Smooth muscle cell (in vitro differentiated cells): ENCODE data around the gene NEIL1. TPM values are rescaled to one million over a fixed set of nuclear protein-coding genes. Genes with fewer than 3 reads are reported as not detected.
A peak's percentile ranks its signal among the peaks of the same experiment; 100 is the strongest.
"Not testable (repeated sequence)": the region's sequence is repeated elsewhere in the genome, so short reads cannot be mapped to it uniquely, and the experiment has no call there.

Experiments
- DNase-seq: peaks from one replicate; lab custom pipeline; 2025; ENCODE audit not compliant: unreplicated experiment; lab: John Stamatoyannopoulos, UW
- H2AFZ ChIP-seq: fragments of 200-600 bp; sonication (generic); 2 replicates; pipeline ENCODE4 v1.6.0; 2016; ENCODE audit warnings: antibody characterized with exemption, low read depth, mild to moderate bottlenecking
- H3F3A ChIP-seq: fragments of 200-600 bp; sonication (generic); 2 replicates; pipeline ENCODE4 v1.6.0; 2017; ENCODE audit warnings: antibody characterized with exemption, low read depth
- H3K27ac ChIP-seq: fragments of 200-600 bp; sonication (generic); 2 replicates; pipeline ENCODE4 v1.5.1; 2016; ENCODE audit warnings: low read depth, mild to moderate bottlenecking
- H3K27me3 ChIP-seq: fragments of 200-600 bp; sonication (generic); 2 replicates; pipeline ENCODE4 v1.6.1; 2016; ENCODE audit warnings: low read depth, mild to moderate bottlenecking
- H3K36me3 ChIP-seq: fragments of 200-600 bp; sonication (generic); 2 replicates; pipeline ENCODE4 v1.5.1; 2016; ENCODE audit warnings: low read depth
- H3K4me1 ChIP-seq: fragments of 200-600 bp; sonication (generic); 2 replicates; pipeline ENCODE4 v1.5.1; 2016; ENCODE audit warnings: low read depth
- H3K4me2 ChIP-seq: fragments of 200-600 bp; sonication (generic); 2 replicates; pipeline ENCODE4 v1.6.0; 2016; ENCODE audit warnings: mild to moderate bottlenecking
- H3K4me3 ChIP-seq: fragments of 200-600 bp; sonication (generic); 2 replicates; pipeline ENCODE4 v1.5.1; 2016; ENCODE audit warnings: mild to moderate bottlenecking
- H3K79me2 ChIP-seq: fragments of 200-600 bp; sonication (generic); 2 replicates; pipeline ENCODE4 v1.6.0; 2016; ENCODE audit warnings: low read depth, mild to moderate bottlenecking
- H3K9ac ChIP-seq: fragments of 200-600 bp; sonication (generic); 2 replicates; pipeline ENCODE4 v1.6.0; 2016; ENCODE audit warnings: low read depth
- H3K9me3 ChIP-seq: fragments of 200-600 bp; sonication (generic); replicated peaks from 2 replicates; pipeline ENCODE4 v1.5.1; 2016; ENCODE audit warnings: low read depth
- H4K20me1 ChIP-seq: fragments of 200-600 bp; sonication (generic); 2 replicates; pipeline ENCODE4 v1.6.0; 2016; ENCODE audit warnings: low read depth
- WGBS: methylation state at CpG from one replicate; pipeline ENCODE4 v1.1.7; 2016; ENCODE audit warnings: low lambda C conversion rate; 5-methylcytosine and 5-hydroxymethylcytosine counted together
- polyA plus RNA-seq: library from polyadenylated mRNA; unstranded; fragments of >200 nt; fragmentation: Nextera tagmentation; extraction: Ambion mirVana; gene quantifications from 2 replicates; pipeline ENCODE4 v1.2.1, GENCODE V29; 2016
- total RNA-seq: library from RNA; depleted of rRNA; stranded (reverse); fragments of >200 nt; gene quantifications from 2 replicates; pipeline ENCODE4 v1.2.3, GENCODE V29; 2014
- TF ChIP-seq, protein P1 (sequence below): fragments of 200-600 bp; sonication (generic); IDR thresholded peaks from 2 replicates; pipeline ENCODE4 v1.5.1; 2017; ENCODE audit warnings: borderline replicate concordance, mild to moderate bottlenecking, antibody characterized with exemption; ENCODE audit not compliant: insufficient read depth, poor library complexity, severe bottlenecking

The NEIL1 gene
- total and polyA plus RNA-seq, 2 experiments from 2014 or later, result 2.5 to 15.1 TPM

DNA sequence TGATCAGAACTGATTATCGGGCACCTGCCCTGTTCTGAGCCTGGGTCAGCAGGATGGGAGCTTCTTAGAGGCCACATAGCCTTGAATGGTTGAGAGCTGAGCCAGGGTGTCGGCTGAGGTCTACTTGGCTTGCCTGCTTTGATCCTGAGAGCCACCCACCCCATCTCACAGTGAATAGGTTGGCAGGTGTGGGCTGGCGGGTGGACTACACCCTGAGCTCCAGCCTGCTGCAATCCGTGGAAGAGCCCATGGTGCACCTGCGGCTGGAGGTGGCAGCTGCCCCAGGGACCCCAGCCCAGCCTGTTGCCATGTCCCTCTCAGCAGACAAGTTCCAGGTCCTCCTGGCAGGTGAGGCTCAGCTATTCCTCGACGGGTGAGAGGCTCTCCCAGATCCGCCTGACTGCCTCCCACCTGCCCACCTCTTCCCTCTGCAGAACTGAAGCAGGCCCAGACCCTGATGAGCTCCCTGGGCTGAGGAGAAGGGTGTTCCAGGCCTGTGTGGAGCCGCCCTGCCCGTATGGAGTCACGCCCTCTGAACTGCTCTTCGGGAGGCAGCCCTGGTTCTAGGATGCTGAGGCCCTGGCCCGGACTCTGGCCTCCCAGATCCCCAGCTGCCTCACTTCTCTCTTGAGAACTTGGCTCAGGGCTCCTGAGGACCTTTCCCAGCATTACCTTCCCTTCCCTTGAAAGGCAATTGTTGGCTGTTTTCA is 7.2 kb upstream of the NEIL1 start:
- Histone ChIP-seq H3K27me3 (no peaks in the 10 kb centered on the region), H3K4me2 (no peak overlapping the region), H3K27ac (no peak overlapping the region), H3K36me3 (no peaks in the 10 kb centered on the region), H3K4me1 (peaks cover 8% of the 10 kb centered on the region), H2AFZ (no peak overlapping the region), H3K79me2 (peaks cover 6% of the 10 kb centered on the region), H4K20me1 (no peaks in the 10 kb centered on the region), H3K9me3 (no peaks in the 10 kb centered on the region), H3K4me3 (no peak overlapping the region), H3F3A (no peaks in the 10 kb centered on the region), H3K9ac (no peak overlapping the region)
- 96% methylated on average over 13 of the region's 13 CpGs for WGBS
- TF ChIP-seq, protein P1, sequence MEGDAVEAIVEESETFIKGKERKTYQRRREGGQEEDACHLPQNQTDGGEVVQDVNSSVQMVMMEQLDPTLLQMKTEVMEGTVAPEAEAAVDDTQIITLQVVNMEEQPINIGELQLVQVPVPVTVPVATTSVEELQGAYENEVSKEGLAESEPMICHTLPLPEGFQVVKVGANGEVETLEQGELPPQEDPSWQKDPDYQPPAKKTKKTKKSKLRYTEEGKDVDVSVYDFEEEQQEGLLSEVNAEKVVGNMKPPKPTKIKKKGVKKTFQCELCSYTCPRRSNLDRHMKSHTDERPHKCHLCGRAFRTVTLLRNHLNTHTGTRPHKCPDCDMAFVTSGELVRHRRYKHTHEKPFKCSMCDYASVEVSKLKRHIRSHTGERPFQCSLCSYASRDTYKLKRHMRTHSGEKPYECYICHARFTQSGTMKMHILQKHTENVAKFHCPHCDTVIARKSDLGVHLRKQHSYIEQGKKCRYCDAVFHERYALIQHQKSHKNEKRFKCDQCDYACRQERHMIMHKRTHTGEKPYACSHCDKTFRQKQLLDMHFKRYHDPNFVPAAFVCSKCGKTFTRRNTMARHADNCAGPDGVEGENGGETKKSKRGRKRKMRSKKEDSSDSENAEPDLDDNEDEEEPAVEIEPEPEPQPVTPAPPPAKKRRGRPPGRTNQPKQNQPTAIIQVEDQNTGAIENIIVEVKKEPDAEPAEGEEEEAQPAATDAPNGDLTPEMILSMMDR, result no peak
- no peak for DNase-seq

DNA sequence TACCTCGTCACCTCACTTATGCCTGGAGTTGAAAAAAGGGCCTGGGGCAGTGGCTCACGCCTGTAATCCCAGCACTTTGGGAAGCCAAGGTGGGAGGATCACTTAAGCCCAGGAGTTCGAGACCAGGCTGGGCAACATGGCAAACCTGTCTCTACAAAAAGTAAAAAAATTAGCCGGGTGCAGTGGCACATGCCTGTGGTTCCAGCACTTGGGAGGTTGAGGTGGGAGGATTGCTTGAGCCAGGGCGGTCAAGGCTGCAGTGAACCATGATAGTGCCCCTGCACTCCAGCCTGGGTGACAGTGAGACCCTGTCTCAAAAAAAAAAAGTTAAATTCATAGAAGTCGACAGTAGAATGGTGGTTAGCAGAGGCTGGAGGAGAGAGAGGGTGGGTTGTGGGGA is 4.6 kb upstream of the NEIL1 start:
- Histone ChIP-seq H3K9me3 (no peaks in the 10 kb centered on the region), H2AFZ (no peak overlapping the region), H3K4me3 (no peak overlapping the region), H3K4me2 (no peak overlapping the region), H3K36me3 (no peaks in the 10 kb centered on the region), H3F3A (no peaks in the 10 kb centered on the region), H3K79me2 (no peaks in the 10 kb centered on the region), H4K20me1 (no peaks in the 10 kb centered on the region), H3K27ac (no peak overlapping the region), H3K27me3 (no peaks in the 10 kb centered on the region), H3K4me1 (no peaks in the 10 kb centered on the region), H3K9ac (no peak overlapping the region)
- no peak for DNase-seq
- WGBS, result 85% methylated on average over 6 of the region's 6 CpGs
- TF ChIP-seq, protein P1, result no peak

DNA sequence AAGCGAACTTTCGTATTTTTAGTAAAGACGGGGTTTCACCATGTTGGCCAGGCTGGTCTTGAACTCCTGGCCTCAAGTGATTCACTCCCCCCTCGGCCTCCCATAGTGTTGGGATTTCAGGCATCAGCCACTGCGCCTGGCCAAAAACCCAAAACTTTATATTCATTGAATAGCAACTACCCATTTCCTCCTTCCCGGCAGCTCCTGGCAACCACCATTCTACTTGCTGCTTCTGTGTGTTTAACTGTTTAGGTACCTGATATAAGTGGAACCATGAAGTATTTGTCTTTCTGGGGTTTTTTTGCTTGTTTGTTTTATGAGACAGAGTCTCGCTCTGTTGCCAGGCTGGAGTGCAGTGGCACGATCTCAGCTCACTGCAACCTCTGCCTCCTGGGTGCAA is 2.9 kb upstream of the NEIL1 start:
- 80% methylated on average over 8 of the region's 8 CpGs for WGBS
- H2AFZ ChIP-seq, result not testable (repeated sequence)

DNA sequence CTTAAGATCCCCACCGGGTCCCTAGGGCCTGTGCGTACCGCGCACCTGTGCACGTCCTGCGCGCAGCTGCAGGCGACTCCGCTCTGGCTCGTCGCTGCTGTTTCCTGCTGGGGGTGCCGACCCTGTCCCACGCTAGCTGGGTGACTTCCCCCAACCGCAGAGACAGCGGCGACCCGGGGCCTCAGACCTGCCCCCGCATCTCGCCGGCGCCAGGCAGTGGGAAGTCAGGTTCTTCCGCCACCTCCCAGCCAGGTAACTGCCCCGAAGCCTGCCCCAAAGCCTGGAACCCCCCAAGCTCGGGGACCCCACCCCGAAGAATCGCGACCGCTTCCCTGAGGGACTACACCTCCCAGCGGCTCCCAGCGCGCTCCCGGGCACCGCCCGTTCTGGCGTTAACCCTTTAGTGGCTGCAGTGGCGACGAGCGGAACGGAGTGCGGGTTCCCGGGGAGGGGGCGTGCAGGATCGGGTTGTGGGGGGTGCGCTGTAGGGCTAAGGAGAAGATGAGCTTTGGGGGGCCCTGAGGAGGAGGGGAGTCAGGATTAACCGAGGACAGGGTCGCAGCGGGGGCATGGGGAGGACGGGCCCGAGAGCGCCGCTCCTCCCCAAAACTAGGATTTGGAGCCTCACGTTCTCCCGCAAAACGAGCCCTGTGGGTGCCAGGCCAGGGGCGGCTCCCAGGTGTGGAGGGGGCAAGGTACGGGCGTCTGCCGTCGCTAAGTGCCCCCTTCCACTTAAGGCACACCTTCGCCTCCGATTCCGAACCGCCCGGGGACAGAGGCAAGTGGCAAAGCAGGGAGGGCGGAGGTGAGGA is 589 bp downstream of the NEIL1 start:
- Histone ChIP-seq H3F3A (no peaks in the 10 kb centered on the region), H3K4me1 (peaks cover 6% of the 10 kb centered on the region), H3K36me3 (no peaks in the 10 kb centered on the region), H3K79me2 (no peaks in the 10 kb centered on the region), H3K9me3 (no peaks in the 10 kb centered on the region), H3K9ac (peak overlapping the region; percentile 80), H3K4me3 (peak overlapping the region; percentile 83), H3K4me2 (peak overlapping the region; percentile 100), H2AFZ (peak overlapping the region; percentile 12), H4K20me1 (no peaks in the 10 kb centered on the region), H3K27me3 (no peaks in the 10 kb centered on the region), H3K27ac (no peak overlapping the region)
- TF ChIP-seq, protein P1, result no peak
- WGBS, result 1% methylated on average over 58 of the region's 65 CpGs
- DNase-seq, result no peak

More for the DNA sequence above, 2.9 kb upstream of the NEIL1 start:
- H3K4me3 ChIP-seq, DNase-seq, H3K9me3 ChIP-seq, H3K27me3 ChIP-seq, H3K4me2 ChIP-seq, H4K20me1 ChIP-seq, H3F3A ChIP-seq, H3K4me1 ChIP-seq, H3K27ac ChIP-seq, H3K36me3 ChIP-seq, H3K79me2 ChIP-seq, H3K9ac ChIP-seq: not testable (repeated sequence)
